ENCODE data around the gene ETNK2. TPM values are rescaled to one million over a fixed set of nuclear protein-coding genes. Genes with fewer than 3 reads are reported as not detected.

The ETNK2 gene
- total RNA-seq, 4 donors from 2014 or later: 6.7 to 54.4 (median 25.0) TPM

GRCh38 chr1:204157962-204158361 lies 6.1 kb upstream of the ETNK2 start:
- H3K27me3 ChIP-seq: peaks cover 0 to 21% (median 0%) of the 10 kb centered on the region in 4 donors
- no peak for DNase-seq
- TF ChIP-seq CTCF (IDR thresholded peaks at IDR 0.05) (no peak), POLR2A (IDR thresholded peaks at IDR 0.05) (no peak)
- H3K36me3 ChIP-seq: no peaks in the 10 kb centered on the region
- no peak overlapping the region for H3K27ac ChIP-seq
- WGBS, 2 donors: 59 to 65% methylated on average over 6 of the region's 6 CpGs
- peaks cover 4 to 55% (median 6%) of the 10 kb centered on the region in 3 donors for H3K4me1 ChIP-seq
- no peaks in the 10 kb centered on the region for H3K9me3 ChIP-seq
- no peak overlapping the region for H3K4me3 ChIP-seq
- intact Hi-C loops (cut with DNase I): no loop called here

GRCh38 chr1:204155881-204156280 lies 4.0 kb upstream of the ETNK2 start:
- 92 to 94% methylated on average over 5 to 6 of the region's 10 CpGs for WGBS, 2 donors
- TF ChIP-seq POLR2A (IDR thresholded peaks at IDR 0.05) (no peak), CTCF (IDR thresholded peaks at IDR 0.05) (no peak)
- intact Hi-C loops (cut with DNase I): no loop called here
- H3K4me1 ChIP-seq: peaks cover 11 to 60% (median 15%) of the 10 kb centered on the region in 3 donors
- H3K27me3 ChIP-seq: peaks cover 0 to 9% (median 0%) of the 10 kb centered on the region in 4 donors
- no peak overlapping the region for H3K27ac ChIP-seq
- no peak for DNase-seq
- H3K4me3 ChIP-seq: no peak overlapping the region
- no peaks in the 10 kb centered on the region for H3K9me3 ChIP-seq
- no peaks in the 10 kb centered on the region for H3K36me3 ChIP-seq

- no peaks in the 10 kb centered on the region for H3K9me3 ChIP-seq
- DNase-seq: no peak
- 60 to 62% methylated on average over 9 of the region's 15 CpGs for WGBS, 2 donors
- intact Hi-C loops (cut with DNase I): no loop called here
- TF ChIP-seq POLR2A (IDR thresholded peaks at IDR 0.05) (no peak), CTCF (IDR thresholded peaks at IDR 0.05) (no peak)
- no peak overlapping the region for H3K4me3 ChIP-seq
- H3K36me3 ChIP-seq: no peaks in the 10 kb centered on the region
- no peaks in the 10 kb centered on the region for H3K27me3 ChIP-seq
- H3K4me1 ChIP-seq: peaks cover 11 to 71% (median 20%) of the 10 kb centered on the region in 3 donors
- peak overlapping the region in 3 of 4 donors; percentile 62 to 84 (median 65) for H3K27ac ChIP-seq
Observed at GRCh38 chr1:204154568-204155255, 2.9 kb upstream of the ETNK2 start.

GRCh38 chr1:204153667-204154066 lies 1.8 kb upstream of the ETNK2 start:
- Histone ChIP-seq H3K27me3 (no peaks in the 10 kb centered on the region), H3K4me3 (no peak overlapping the region), H3K9me3 (no peaks in the 10 kb centered on the region), H3K27ac (peak overlapping the region in 3 of 4 donors; percentile 56 to 84 (median 59)), H3K36me3 (no peaks in the 10 kb centered on the region), H3K4me1 (peaks cover 11 to 76% (median 26%) of the 10 kb centered on the region in 3 donors)
- DNase-seq: no peak
- 93 to 94% methylated on average over 2 to 5 of the region's 5 CpGs for WGBS, 2 donors
- TF ChIP-seq CTCF (IDR thresholded peaks at IDR 0.05) (no peak), POLR2A (IDR thresholded peaks at IDR 0.05) (no peak)
- intact Hi-C loops (cut with DNase I): no loop called here

- H3K27ac ChIP-seq: peak overlapping the region; percentile 78 to 86 (median 84)
- peaks cover 11 to 73% (median 26%) of the 10 kb centered on the region in 3 donors for H3K4me1 ChIP-seq
- no peaks in the 10 kb centered on the region for H3K36me3 ChIP-seq
- peak overlapping the region; percentile 47 to 77 (median 68) for H3K4me3 ChIP-seq
- intact Hi-C loops (cut with DNase I): no loop called here
- H3K9me3 ChIP-seq: no peaks in the 10 kb centered on the region
- H3K27me3 ChIP-seq: no peaks in the 10 kb centered on the region
- WGBS, 2 donors: 27 to 52% methylated on average over 3 to 11 of the region's 25 CpGs
- TF ChIP-seq POLR2A (IDR thresholded peaks at IDR 0.05) (no peak), CTCF (IDR thresholded peaks at IDR 0.05) (no peak)
- no peak for DNase-seq
Observed at GRCh38 chr1:204152310-204153044, 633 bp upstream of the ETNK2 start.
